Prostate gland (tissue), 2 donors: ENCODE results near the gene TIE1.

ENCODE experiments used
- POLR2A ChIP-seq: fragments of 450-650 bp; IDR thresholded peaks from one replicate; pipeline ENCODE4 v1.6.1; 2016; ENCODE audit warnings: antibody characterized with exemption, mild to moderate bottlenecking
- POLR2AphosphoS5 ChIP-seq: sonication (generic); formaldehyde crosslinking; IDR thresholded peaks from one replicate; pipeline ENCODE4 v1.6.1; 2017; ENCODE audit warnings: antibody characterized with exemption
- TF ChIP-seq, protein P1 (sequence below), 4 experiments: fragments of 200-600 bp in 2 of 4; fragments of 450-650 bp in 2 of 4; sonication (generic) in 2 of 4; IDR thresholded peaks; 1 replicate in 3 of 4; 2 replicates in 1 of 4; pipeline ENCODE4 v1.5.1; 2016 to 2019; ENCODE audit warnings: antibody characterized with exemption in 4 of 4, mild to moderate bottlenecking in 2 of 4, moderate library complexity in 2 of 4

DNA sequence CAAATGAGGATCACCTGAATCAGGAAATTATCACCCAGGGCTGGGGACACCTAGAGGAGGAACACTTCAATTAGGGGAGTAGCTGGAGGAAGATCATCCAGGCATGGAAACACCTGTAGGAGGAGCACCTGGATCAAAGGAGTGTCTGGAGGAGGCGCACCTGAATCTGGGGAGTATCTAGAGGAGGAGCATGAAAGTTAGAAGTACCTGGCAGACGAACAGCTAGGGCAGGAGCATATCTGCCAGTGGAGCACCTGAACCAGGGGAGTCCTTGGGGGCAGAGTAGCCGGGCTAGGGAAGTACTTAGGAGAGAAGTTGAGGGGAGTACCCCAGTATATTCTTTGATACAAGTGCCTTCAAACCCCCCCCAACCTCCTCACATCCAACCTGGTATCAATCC lies 16.7 kb upstream of the TIE1 start:
- TF ChIP-seq POLR2A, result no peak
- no peak for TF ChIP-seq POLR2AphosphoS5
- TF ChIP-seq, protein P1, sequence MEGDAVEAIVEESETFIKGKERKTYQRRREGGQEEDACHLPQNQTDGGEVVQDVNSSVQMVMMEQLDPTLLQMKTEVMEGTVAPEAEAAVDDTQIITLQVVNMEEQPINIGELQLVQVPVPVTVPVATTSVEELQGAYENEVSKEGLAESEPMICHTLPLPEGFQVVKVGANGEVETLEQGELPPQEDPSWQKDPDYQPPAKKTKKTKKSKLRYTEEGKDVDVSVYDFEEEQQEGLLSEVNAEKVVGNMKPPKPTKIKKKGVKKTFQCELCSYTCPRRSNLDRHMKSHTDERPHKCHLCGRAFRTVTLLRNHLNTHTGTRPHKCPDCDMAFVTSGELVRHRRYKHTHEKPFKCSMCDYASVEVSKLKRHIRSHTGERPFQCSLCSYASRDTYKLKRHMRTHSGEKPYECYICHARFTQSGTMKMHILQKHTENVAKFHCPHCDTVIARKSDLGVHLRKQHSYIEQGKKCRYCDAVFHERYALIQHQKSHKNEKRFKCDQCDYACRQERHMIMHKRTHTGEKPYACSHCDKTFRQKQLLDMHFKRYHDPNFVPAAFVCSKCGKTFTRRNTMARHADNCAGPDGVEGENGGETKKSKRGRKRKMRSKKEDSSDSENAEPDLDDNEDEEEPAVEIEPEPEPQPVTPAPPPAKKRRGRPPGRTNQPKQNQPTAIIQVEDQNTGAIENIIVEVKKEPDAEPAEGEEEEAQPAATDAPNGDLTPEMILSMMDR (IDR thresholded peaks at IDR 0.05), result no peak
